SK-N-SH (cell line): Measurements from ENCODE around the gene ZBTB47. TPM values are rescaled to one million over a fixed set of nuclear protein-coding genes. Genes with fewer than 3 reads are reported as not detected.

Experiments
- CTCF ChIA-PET: fragments of 300-600, 350-600 bp; formaldehyde crosslinking; extraction: SDS; loops from one replicate; lab custom pipeline; 2021; lab: Yijun Ruan, JAX
- POLR2A ChIA-PET: fragments of 350-600 bp; sonication (Branson Sonifier 250); formaldehyde crosslinking; extraction: SDS; loops from one replicate; lab custom pipeline; 2020; ENCODE audit warnings: antibody characterized with exemption, inconsistent platforms; lab: Yijun Ruan, JAX
- DNase-seq: peaks from one replicate; pipeline ENCODE4 v3.0.0; 2012
- H2AFZ ChIP-seq: fragments of 200-600 bp; sonication (generic); 2 replicates; pipeline ENCODE4 v1.8.1; 2016; ENCODE audit warnings: antibody characterized with exemption, mild to moderate bottlenecking, low read depth
- H3F3A ChIP-seq: fragments of 200-600 bp; sonication (generic); replicated peaks from 2 replicates; pipeline ENCODE3; 2016; ENCODE audit warnings: antibody characterized with exemption, mild to moderate bottlenecking; ENCODE audit not compliant: insufficient read depth
- H3K27ac ChIP-seq, 2 experiments: fragments of 200-500 bp in 1 of 2; fragments of 200-600 bp in 1 of 2; sonication (Bioruptor generic) in 1 of 2; sonication (generic), shearing (Covaris generic) in 1 of 2; 2 replicates each; pipeline versions ENCODE4 v1.5.1 to v1.6.1; 2014 to 2016; ENCODE audit warnings: low read depth in 2 of 2, inconsistent platforms in 1 of 2, low read length in 1 of 2, mild to moderate bottlenecking in 1 of 2, mixed read lengths in 1 of 2
- H3K27me3 ChIP-seq: fragments of 200-600 bp; sonication (generic), shearing (Covaris generic); 2 replicates; pipeline ENCODE4 v1.6.1; 2016; ENCODE audit warnings: mixed run types; ENCODE audit not compliant: insufficient read depth
- H3K36me3 ChIP-seq, 2 experiments: fragments of 200-500 bp in 1 of 2; fragments of 200-600 bp in 1 of 2; sonication (Bioruptor generic) in 1 of 2; sonication (generic) in 1 of 2; replicated peaks in 1 of 2; 2 replicates each; pipeline versions ENCODE3 to v1.5.1; 2014 to 2016; ENCODE audit warnings: low read length in 1 of 2, mild to moderate bottlenecking in 1 of 2; ENCODE audit not compliant: insufficient read depth in 2 of 2, control insufficient read depth in 1 of 2
- H3K4me1 ChIP-seq, 2 experiments: fragments of 200-500 bp in 1 of 2; fragments of 200-600 bp in 1 of 2; sonication (Bioruptor generic) in 1 of 2; sonication (generic), shearing (Covaris generic) in 1 of 2; 2 replicates each; pipeline versions ENCODE4 v1.5.1 to v1.6.1; 2014 to 2016; ENCODE audit warnings: low read depth in 1 of 2, low read length in 1 of 2, mixed run types in 1 of 2; ENCODE audit not compliant: insufficient read depth in 2 of 2, control insufficient read depth in 1 of 2
- H3K4me2 ChIP-seq: fragments of 200-600 bp; sonication (generic), shearing (Covaris generic); 2 replicates; pipeline ENCODE4 v1.6.1; 2017; ENCODE audit warnings: mixed run types
- H3K4me3 ChIP-seq, 2 experiments: fragments of 200-500 bp in 1 of 2; fragments of 200-600 bp in 1 of 2; sonication (Bioruptor generic) in 1 of 2; sonication (generic), shearing (Covaris generic) in 1 of 2; 2 replicates each; pipeline versions ENCODE4 v1.5.1 to v1.8.1; 2014 to 2016; ENCODE audit warnings: low read depth in 2 of 2, inconsistent platforms in 1 of 2, low read length in 1 of 2, mild to moderate bottlenecking in 1 of 2, mixed read lengths in 1 of 2, moderate library complexity in 1 of 2
- H3K79me2 ChIP-seq: fragments of 200-600 bp; sonication (generic); 2 replicates; pipeline ENCODE4 v1.8.1; 2017; ENCODE audit warnings: mild to moderate bottlenecking; ENCODE audit not compliant: insufficient read depth
- H3K9ac ChIP-seq: fragments of 200-600 bp; sonication (generic); 2 replicates; pipeline ENCODE4 v1.6.1; 2017; ENCODE audit warnings: mixed run types
- H3K9me2 ChIP-seq: fragments of 200-600 bp; sonication (generic); 2 replicates; pipeline ENCODE4 v1.6.1; 2017; ENCODE audit warnings: mixed run types
- H3K9me3 ChIP-seq: fragments of 200-600 bp; sonication (generic); 2 replicates; pipeline ENCODE4 v1.6.1; 2017; ENCODE audit warnings: mixed run types, mild to moderate bottlenecking, moderate library complexity
- H4K20me1 ChIP-seq: fragments of 200-600 bp; sonication (generic); 2 replicates; pipeline ENCODE4 v1.6.1; 2017; ENCODE audit warnings: mild to moderate bottlenecking, mixed run types; ENCODE audit not compliant: insufficient read depth
- CTCF ChIP-seq: fragments of 200-600 bp; sonication (generic); IDR thresholded peaks from 2 replicates; pipeline ENCODE4 v1.6.1; 2017; ENCODE audit warnings: antibody characterized with exemption, mild to moderate bottlenecking, moderate library complexity
- ELF1 ChIP-seq: IDR thresholded peaks from 2 replicates; pipeline ENCODE4 v1.4.0; 2012
- FOXM1 ChIP-seq: IDR thresholded peaks from 2 replicates; pipeline ENCODE4 v1.4.0; 2012; ENCODE audit warnings: low read depth, mild to moderate bottlenecking
- GABPA ChIP-seq: IDR thresholded peaks from 2 replicates; pipeline ENCODE4 v1.4.0; 2012; ENCODE audit warnings: low read depth, mild to moderate bottlenecking
- GATA2 ChIP-seq: sonication (generic); formaldehyde crosslinking; IDR thresholded peaks from 2 replicates; pipeline ENCODE4 v1.5.0; 2020; ENCODE audit warnings: mild to moderate bottlenecking, missing genetic modification reagents
- IRF3 ChIP-seq: fragments of 150-350 bp; IDR thresholded peaks from 2 replicates; pipeline ENCODE4 v1.6.1; 2016; ENCODE audit warnings: mild to moderate bottlenecking, low read depth, low read length
- JUND ChIP-seq: IDR thresholded peaks from 2 replicates; pipeline ENCODE4 v1.4.0; 2012
- MAX ChIP-seq: IDR thresholded peaks from 2 replicates; pipeline ENCODE4 v1.4.0; 2012; ENCODE audit warnings: low read depth
- MXI1 ChIP-seq: IDR thresholded peaks from 2 replicates; pipeline ENCODE4 v1.6.1; 2012; ENCODE audit warnings: mild to moderate bottlenecking, low read depth, low read length, improper control_type of control experiment
- NFIC ChIP-seq: IDR thresholded peaks from 2 replicates; pipeline ENCODE4 v1.4.0; 2012; ENCODE audit warnings: borderline replicate concordance
- PBX3 ChIP-seq: IDR thresholded peaks from 2 replicates; pipeline ENCODE4; 2012
- POLR2AphosphoS5 ChIP-seq: IDR thresholded peaks from 2 replicates; pipeline ENCODE4 v1.6.1; 2012; ENCODE audit warnings: low read depth, low read length
- RAD21 ChIP-seq: IDR thresholded peaks from 2 replicates; pipeline ENCODE4 v1.6.1; 2012; ENCODE audit warnings: mild to moderate bottlenecking, low read length
- REST ChIP-seq: IDR thresholded peaks from 2 replicates; pipeline ENCODE4 v1.6.1; 2012; ENCODE audit warnings: mild to moderate bottlenecking, low read depth, low read length, moderate library complexity
- RFX5 ChIP-seq: IDR thresholded peaks from 2 replicates; pipeline ENCODE4 v1.6.1; 2012; ENCODE audit warnings: mild to moderate bottlenecking, improper control_type of control experiment, low read length
- RXRA ChIP-seq: IDR thresholded peaks from 2 replicates; pipeline ENCODE4 v1.4.0; 2012; ENCODE audit warnings: low read depth, mild to moderate bottlenecking, borderline replicate concordance
- USF1 ChIP-seq: IDR thresholded peaks from 2 replicates; pipeline ENCODE4 v1.4.0; 2012; ENCODE audit warnings: low read depth, borderline replicate concordance
- USF2 ChIP-seq: fragments of 150-350 bp; IDR thresholded peaks from 2 replicates; pipeline ENCODE4 v1.6.1; 2017; ENCODE audit warnings: antibody characterized with exemption, low read length, low read depth, borderline replicate concordance
- YY1 ChIP-seq: IDR thresholded peaks from 2 replicates; pipeline ENCODE4 v1.4.0; 2012; ENCODE audit warnings: low read depth, mild to moderate bottlenecking
- WGBS: methylation state at CpG from one replicate; pipeline ENCODE4 v1.1.6; 2017; ENCODE audit warnings: low lambda C conversion rate; 5-methylcytosine and 5-hydroxymethylcytosine counted together
- polyA plus RNA-seq, 3 experiments: library from polyadenylated mRNA; depleted of rRNA; stranded (reverse); fragments of >200 nt; gene quantifications; 2 replicates each; pipeline ENCODE4 v1.2.3, GENCODE V29; 2012

Gene ZBTB47
- polyA plus RNA-seq, 1 of the 3 experiments (the other 2 are of a cell fraction), result 9.9 TPM

GRCh38 chr3:42689421-42690014, 36.0 kb downstream of the ZBTB47 start:
- no peaks in the 10 kb centered on the region for H4K20me1 ChIP-seq
- H3K9me2 ChIP-seq, result no peaks in the 10 kb centered on the region
- H3K36me3 ChIP-seq, result no peaks in the 10 kb centered on the region
- TF ChIP-seq REST (no peak), IRF3 (no peak), YY1 (no peak), FOXM1 (no peak), NFIC (no peak), RFX5 (no peak), MXI1 (no peak), POLR2AphosphoS5 (no peak), USF2 (no peak), JUND (no peak), USF1 (no peak), ELF1 (no peak), GABPA (no peak), GATA2 (CRISPR knock-in tag) (no peak), PBX3 (no peak), MAX (no peak), RXRA (no peak), RAD21 (no peak), CTCF (no peak)
- CTCF ChIA-PET, result interaction anchor here (1.0 kb wide), 1 partner anchor 141 kb away, joined by 3 read pairs; no protein-coding TSS in a partner anchor
- no peaks in the 10 kb centered on the region for H3K79me2 ChIP-seq
- H3K9ac ChIP-seq, result no peak overlapping the region
- no peak overlapping the region for H3K4me3 ChIP-seq
- DNase-seq, result no peak
- WGBS, result 71% methylated on average over 9 of the region's 9 CpGs
- no peak overlapping the region for H3K27ac ChIP-seq
- POLR2A ChIA-PET, result no interaction called here
- no peaks in the 10 kb centered on the region for H3K9me3 ChIP-seq
- no peaks in the 10 kb centered on the region; a peak in 1 of 4 replicates for H3K4me1 ChIP-seq
- no peaks in the 10 kb centered on the region for H3F3A ChIP-seq
- H3K4me2 ChIP-seq, result no peak overlapping the region
- H3K27me3 ChIP-seq, result peaks cover 19% of the 10 kb centered on the region; the same call in 1 of the 2 replicates
- H2AFZ ChIP-seq, result no peak overlapping the region
